ENCODE measurements around the gene PLPP3.

- TF ChIP-seq CTCF (IDR thresholded peaks at IDR 0.05), result no peak
- no peak for TF ChIP-seq POLR2A (IDR thresholded peaks at IDR 0.05; ENCODE audit: low read depth)
Observed at GRCh38 chr1:56457756-56458375, 121.5 kb downstream of the PLPP3 start.
